IMR-90 (cell line): ENCODE data around the gene GTSE1. TPM values are rescaled to one million over a fixed set of nuclear protein-coding genes. Genes with fewer than 3 reads are reported as not detected.

Source experiments
- ATAC-seq: fragments of 200-7000 bp; cut with Tn5 transposase; 2 replicates; pipeline ENCODE4 v1.9.1; 2020; ENCODE audit warnings: low read depth, mild to moderate bottlenecking, moderate library complexity
- BruUV-seq: library from RNA; stranded (reverse); fragments of 400-500 nt; replicated peaks from 2 replicates; lab custom pipeline; 2021; lab: Mats Ljungman, UMichigan
- CTCF ChIA-PET: fragments of 300-600 bp; formaldehyde crosslinking; extraction: SDS; loops from one replicate; lab custom pipeline; 2021; ENCODE audit warnings: antibody characterized with exemption; lab: Yijun Ruan, JAX
- POLR2A ChIA-PET: fragments of 300-600 bp; sonication (Branson Sonifier 250); formaldehyde crosslinking; loops from one replicate; lab custom pipeline; 2022; ENCODE audit warnings: antibody characterized with exemption; ENCODE audit not compliant: unreplicated experiment; lab: Charles Lee
- DNase-seq: peaks from one replicate; pipeline ENCODE4 v3.0.0; 2013
- H2AFZ ChIP-seq: replicated peaks from 2 replicates; pipeline ENCODE3; 2013; ENCODE audit warnings: low read length, mild to moderate bottlenecking; ENCODE audit not compliant: poor library complexity
- H2AK5ac ChIP-seq: 2 replicates; pipeline ENCODE4 v1.6.1; 2013; ENCODE audit warnings: low read depth, low read length, inconsistent platforms
- H2AK9ac ChIP-seq: replicated peaks from 2 replicates; pipeline ENCODE3; 2013; ENCODE audit warnings: mild to moderate bottlenecking, low read depth, low read length, moderate library complexity; ENCODE audit not compliant: poor library complexity
- H2BK120ac ChIP-seq: 2 replicates; pipeline ENCODE4 v1.6.1; 2013; ENCODE audit warnings: low read depth, low read length, inconsistent platforms
- H2BK15ac ChIP-seq: 3 replicates; pipeline ENCODE4 v1.6.1; 2013; ENCODE audit warnings: low read depth, low read length, inconsistent platforms
- H2BK20ac ChIP-seq: 2 replicates; pipeline ENCODE4 v1.6.1; 2013; ENCODE audit warnings: low read depth, mild to moderate bottlenecking, inconsistent platforms, low read length, moderate library complexity
- H2BK5ac ChIP-seq: 2 replicates; pipeline ENCODE4 v1.6.1; 2013; ENCODE audit warnings: mild to moderate bottlenecking, low read depth, low read length, inconsistent platforms; ENCODE audit not compliant: poor library complexity, severe bottlenecking
- H3K14ac ChIP-seq: replicated peaks from 2 replicates; pipeline ENCODE4 v1.6.1; 2013; ENCODE audit warnings: low read depth, low read length, inconsistent platforms
- H3K18ac ChIP-seq: 2 replicates; pipeline ENCODE4 v1.6.1; 2013; ENCODE audit warnings: low read depth, low read length, control low read depth
- H3K23ac ChIP-seq: 2 replicates; pipeline ENCODE4 v1.6.1; 2013; ENCODE audit warnings: low read depth, low read length, inconsistent platforms
- H3K27ac ChIP-seq: 2 replicates; pipeline ENCODE4 v1.5.1; 2013; ENCODE audit warnings: mild to moderate bottlenecking, control low read depth, low read length; ENCODE audit not compliant: insufficient read depth
- H3K27me3 ChIP-seq: 2 replicates; pipeline ENCODE4 v1.6.1; 2013; ENCODE audit warnings: low read length; ENCODE audit not compliant: control insufficient read depth, insufficient read depth
- H3K36me3 ChIP-seq: 2 replicates; pipeline ENCODE4 v1.6.1; 2013; ENCODE audit warnings: low read length, mixed read lengths; ENCODE audit not compliant: control insufficient read depth, insufficient read depth
- H3K4ac ChIP-seq: 2 replicates; pipeline ENCODE4 v1.6.1; 2013; ENCODE audit warnings: low read depth, low read length, inconsistent platforms
- H3K4me1 ChIP-seq: 2 replicates; pipeline ENCODE4 v1.6.1; 2013; ENCODE audit warnings: low read length, mixed read lengths; ENCODE audit not compliant: control insufficient read depth, insufficient read depth
- H3K4me2 ChIP-seq: 2 replicates; pipeline ENCODE4 v1.6.1; 2013; ENCODE audit warnings: low read depth, mild to moderate bottlenecking, control low read depth, low read length, moderate library complexity
- H3K4me3 ChIP-seq: 2 replicates; pipeline ENCODE4 v1.5.1; 2013; ENCODE audit warnings: low read depth, mild to moderate bottlenecking, control low read depth, low read length, moderate library complexity; ENCODE audit not compliant: insufficient read depth
- H3K56ac ChIP-seq: 2 replicates; pipeline ENCODE4 v1.6.1; 2013; ENCODE audit warnings: low read length, inconsistent platforms; ENCODE audit not compliant: insufficient read depth; ENCODE audit errors: extremely low read depth
- H3K79me1 ChIP-seq, 2 experiments: 2 replicates each; pipeline ENCODE4 v1.6.1; 2013; ENCODE audit warnings: low read length in 2 of 2, inconsistent platforms in 1 of 2, low read depth in 1 of 2
- H3K9ac ChIP-seq: 2 replicates; pipeline ENCODE4 v1.6.1; 2013; ENCODE audit warnings: low read depth, low read length, control low read depth
- H3K9me1 ChIP-seq: 2 replicates; pipeline ENCODE4 v1.6.1; 2013; ENCODE audit warnings: low read length, inconsistent platforms; ENCODE audit not compliant: insufficient read depth
- H3K9me3 ChIP-seq: 2 replicates; pipeline ENCODE4 v1.6.1; 2013; ENCODE audit warnings: low read length; ENCODE audit not compliant: control insufficient read depth, insufficient read depth
- H4K20me1 ChIP-seq: 2 replicates; pipeline ENCODE4 v1.6.1; 2013; ENCODE audit warnings: low read length, inconsistent platforms; ENCODE audit not compliant: insufficient read depth
- H4K5ac ChIP-seq: 2 replicates; pipeline ENCODE4 v1.6.1; 2013; ENCODE audit warnings: mild to moderate bottlenecking, low read depth, low read length, control low read depth
- H4K8ac ChIP-seq, 2 experiments: 2 replicates each; pipeline ENCODE4 v1.6.1; 2013; ENCODE audit warnings: low read depth in 2 of 2, low read length in 2 of 2, control low read depth in 1 of 2, inconsistent platforms in 1 of 2
- H4K91ac ChIP-seq: 2 replicates; pipeline ENCODE4 v1.6.1; 2013; ENCODE audit warnings: low read depth, low read length, inconsistent platforms; ENCODE audit not compliant: insufficient read depth
- BHLHE40 ChIP-seq: fragments of 150-350 bp; IDR thresholded peaks from 2 replicates; pipeline ENCODE4 v1.6.1; 2016; ENCODE audit warnings: mild to moderate bottlenecking, low read depth, low read length
- CHD1 ChIP-seq: IDR thresholded peaks from 2 replicates; pipeline ENCODE4 v1.6.1; 2012; ENCODE audit warnings: low read depth, low read length, improper control_type of control experiment
- ELK1 ChIP-seq: fragments of 150-350 bp; IDR thresholded peaks from 2 replicates; pipeline ENCODE4 v1.6.1; 2016; ENCODE audit warnings: low read depth, mild to moderate bottlenecking, low read length, moderate library complexity, borderline replicate concordance
- FOS ChIP-seq: fragments of 150-350 bp; IDR thresholded peaks from 2 replicates; pipeline ENCODE4 v1.6.1; 2016; ENCODE audit warnings: low read depth, low read length
- MAFK ChIP-seq: IDR thresholded peaks from 2 replicates; pipeline ENCODE4 v1.6.1; 2012; ENCODE audit warnings: low read depth, low read length, improper control_type of control experiment
- MAZ ChIP-seq: IDR thresholded peaks from 2 replicates; pipeline ENCODE4 v1.6.1; 2012; ENCODE audit warnings: low read depth, mild to moderate bottlenecking, low read length, improper control_type of control experiment, moderate library complexity, borderline replicate concordance
- POLR2A ChIP-seq: IDR thresholded peaks from 2 replicates; pipeline ENCODE4 v1.6.1; 2012; ENCODE audit warnings: mild to moderate bottlenecking, low read depth, low read length
- RAD21 ChIP-seq: IDR thresholded peaks from 2 replicates; pipeline ENCODE4 v1.6.1; 2012; ENCODE audit warnings: low read length, improper control_type of control experiment
- RFX5 ChIP-seq: IDR thresholded peaks from 2 replicates; pipeline ENCODE4 v1.8.0; 2012; ENCODE audit warnings: low read depth, mild to moderate bottlenecking, low read length, moderate library complexity
- WGBS, 2 experiments: methylation state at CpG; one replicate each; pipeline versions ENCODE4 v1.1.5 to v1.1.7; 2013; ENCODE audit warnings: missing lambda C conversion rate in 2 of 2; ENCODE audit not compliant: insufficient read length in 1 of 2; ENCODE audit errors: extremely low coverage in 2 of 2; 5-methylcytosine and 5-hydroxymethylcytosine counted together
- dilution Hi-C: fragments of 300-500 bp; cut with HindIII; formaldehyde crosslinking; loops from one replicate; pipeline ENCODE4 v1.14.3; 2018; ENCODE audit warnings: low sequenced_read_pairs; ENCODE audit not compliant: unreplicated experiment
- in situ Hi-C: fragments of 300-500 bp; cut with MboI; formaldehyde crosslinking; loops from 3 replicates; pipeline ENCODE4 v1.14.3; 2019; ENCODE audit warnings: low sequenced_read_pairs, inconsistent platforms, mixed read lengths
- intact Hi-C: fragments of 100-400 bp; cut with micrococcal nuclease; formaldehyde crosslinking; loops from 2 replicates; pipeline ENCODE4 v1.10.0; 2022
- polyA plus RNA-seq, 3 experiments: library from polyadenylated mRNA; depleted of rRNA; stranded (reverse); fragments of >200 nt; gene quantifications; 2 replicates each; pipeline ENCODE4 v1.2.3, GENCODE V29; 2012; ENCODE audit warnings: low replicate concordance in 1 of 3
- total RNA-seq: library from RNA; depleted of rRNA; stranded (reverse); fragments of >200 nt; gene quantifications from 2 replicates; pipeline ENCODE4 v1.2.3, GENCODE V29; 2012
- TF ChIP-seq, protein P1 (sequence below): conservative IDR thresholded peaks from 2 replicates; pipeline ENCODE4 v1.5.1; 2012; ENCODE audit warnings: mild to moderate bottlenecking, low read depth, low read length, improper control_type of control experiment

Gene GTSE1
- total and polyA plus RNA-seq, 2 of the 4 experiments (the other 2 are of a cell fraction): 5.9 to 17.1 TPM

- H2BK120ac ChIP-seq: no peak overlapping the region
- H3K4ac ChIP-seq: no peak overlapping the region
- H4K20me1 ChIP-seq: no peaks in the 10 kb centered on the region; the same call in 1 of the 2 replicates
- no peak overlapping the region for H2AK5ac ChIP-seq
- H3K9me1 ChIP-seq: no peaks in the 10 kb centered on the region; the same call in 1 of the 2 replicates
- H3K4me3 ChIP-seq: no peak overlapping the region
- H4K91ac ChIP-seq: no peak overlapping the region
- H3K9ac ChIP-seq: no peak overlapping the region
- no peak overlapping the region for H3K23ac ChIP-seq
- ATAC-seq: no peak
- no peaks in the 10 kb centered on the region for H3K4me1 ChIP-seq
- CTCF ChIA-PET: no interaction called here
- WGBS, 2 experiments: 93% methylated on average over 10 of the region's 15 CpGs; no CpG with 5 or more reads in 1 of the 2 experiments
- no peak overlapping the region for H3K14ac ChIP-seq
- H2AFZ ChIP-seq: no peak overlapping the region
- H3K27ac ChIP-seq: no peak overlapping the region
- H2BK5ac ChIP-seq: no peak overlapping the region
- dilution Hi-C loops (no loop called here), intact Hi-C loops (no loop called here), in situ Hi-C loops (no loop called here)
- TF ChIP-seq RAD21 (no peak), BHLHE40 (no peak), POLR2A (no peak), MAFK (no peak), MAZ (no peak), ELK1 (no peak), RFX5 (no peak), FOS (no peak), CHD1 (no peak)
- TF ChIP-seq, protein P1, sequence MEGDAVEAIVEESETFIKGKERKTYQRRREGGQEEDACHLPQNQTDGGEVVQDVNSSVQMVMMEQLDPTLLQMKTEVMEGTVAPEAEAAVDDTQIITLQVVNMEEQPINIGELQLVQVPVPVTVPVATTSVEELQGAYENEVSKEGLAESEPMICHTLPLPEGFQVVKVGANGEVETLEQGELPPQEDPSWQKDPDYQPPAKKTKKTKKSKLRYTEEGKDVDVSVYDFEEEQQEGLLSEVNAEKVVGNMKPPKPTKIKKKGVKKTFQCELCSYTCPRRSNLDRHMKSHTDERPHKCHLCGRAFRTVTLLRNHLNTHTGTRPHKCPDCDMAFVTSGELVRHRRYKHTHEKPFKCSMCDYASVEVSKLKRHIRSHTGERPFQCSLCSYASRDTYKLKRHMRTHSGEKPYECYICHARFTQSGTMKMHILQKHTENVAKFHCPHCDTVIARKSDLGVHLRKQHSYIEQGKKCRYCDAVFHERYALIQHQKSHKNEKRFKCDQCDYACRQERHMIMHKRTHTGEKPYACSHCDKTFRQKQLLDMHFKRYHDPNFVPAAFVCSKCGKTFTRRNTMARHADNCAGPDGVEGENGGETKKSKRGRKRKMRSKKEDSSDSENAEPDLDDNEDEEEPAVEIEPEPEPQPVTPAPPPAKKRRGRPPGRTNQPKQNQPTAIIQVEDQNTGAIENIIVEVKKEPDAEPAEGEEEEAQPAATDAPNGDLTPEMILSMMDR: no peak
- POLR2A ChIA-PET: no interaction called here
- no peak overlapping the region for H3K4me2 ChIP-seq
- H2BK20ac ChIP-seq: no peak overlapping the region
- no peaks in the 10 kb centered on the region for H3K9me3 ChIP-seq
- no peak overlapping the region for H4K5ac ChIP-seq
- no peak for DNase-seq
- H4K8ac ChIP-seq: no peak overlapping the region
- H3K18ac ChIP-seq: no peak overlapping the region
- H2AK9ac ChIP-seq: no peak overlapping the region
- no TSS peak for BruUV-seq
- peaks cover 27% of the 10 kb centered on the region for H3K36me3 ChIP-seq
- H3K56ac ChIP-seq: no peak overlapping the region
- no peaks in the 10 kb centered on the region for H3K27me3 ChIP-seq
- H3K79me1 ChIP-seq: peaks cover 23 to 51% of the 10 kb centered on the region in 2 experiments
- H2BK15ac ChIP-seq: no peak overlapping the region
These were observed 26.0 kb downstream of the GTSE1 start for GRCh38 chr22:46322711-46323110.
